Measurements from ENCODE around the gene ADCY9.
"Not testable (repeated sequence)": the region's sequence is repeated elsewhere in the genome, so short reads cannot be mapped to it uniquely, and the experiment has no call there.

GRCh38 chr16:4153364-4153763 is 37.1 kb upstream of the ADCY9 start:
- not testable (repeated sequence) for TF ChIP-seq CTCF, POLR2A (IDR thresholded peaks at IDR 0.05)
